HK-2 (cell line): ENCODE data around the gene TLE4.

ENCODE experiments used
- DNase-seq: peaks from one replicate; pipeline ENCODE4 v3.0.0-alpha.2; 2018; ENCODE audit not compliant: unreplicated experiment

TLE4 gene

DNA sequence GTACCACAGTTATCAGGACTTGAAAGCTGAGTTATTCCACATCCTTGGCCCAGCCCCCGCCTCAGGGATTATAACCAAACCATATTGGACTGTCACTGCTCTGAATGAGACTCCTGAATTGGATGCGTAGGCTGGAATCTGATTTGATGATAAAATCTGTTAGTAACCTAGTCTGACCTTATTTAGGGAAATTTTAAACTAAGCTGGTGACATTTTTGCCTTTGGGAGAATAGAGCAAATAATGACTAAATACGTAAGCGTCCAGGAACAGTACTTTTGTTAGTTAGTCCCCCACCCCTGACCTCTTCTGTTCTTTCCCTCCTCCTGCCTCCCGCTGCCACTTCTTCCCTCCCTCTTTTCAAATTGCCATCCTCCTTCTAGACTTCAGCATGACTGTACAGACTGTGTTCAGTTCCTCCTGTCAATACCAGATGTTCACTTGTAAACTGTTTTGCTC lies 92.6 kb downstream of the TLE4 start:
- DNase-seq = no peak

DNA sequence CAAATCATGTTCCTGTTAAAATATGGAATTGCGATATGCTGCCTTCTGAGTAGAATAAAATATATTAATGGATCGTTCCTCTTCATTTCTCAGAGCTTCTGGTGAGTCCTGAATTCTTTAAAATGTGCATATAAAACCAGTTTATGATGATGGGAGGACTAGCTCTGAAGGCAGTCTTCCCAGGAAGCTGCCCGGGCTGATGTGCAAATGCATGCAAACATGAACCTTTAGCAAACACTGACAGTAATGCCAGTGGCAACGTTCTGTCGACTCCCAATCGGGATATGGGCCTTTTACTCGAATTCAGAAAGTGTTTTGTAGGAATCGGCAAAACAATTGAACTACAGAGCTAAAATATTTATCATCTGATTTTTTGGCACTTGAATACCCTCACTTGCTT lies 93.6 kb downstream of the TLE4 start:
- DNase-seq = no peak

GRCh38 chr9:79665931-79666330 lies 94.2 kb downstream of the TLE4 start:
- no peak for DNase-seq

GRCh38 chr9:79667120-79667519 lies 95.4 kb downstream of the TLE4 start:
- no peak for DNase-seq

DNA sequence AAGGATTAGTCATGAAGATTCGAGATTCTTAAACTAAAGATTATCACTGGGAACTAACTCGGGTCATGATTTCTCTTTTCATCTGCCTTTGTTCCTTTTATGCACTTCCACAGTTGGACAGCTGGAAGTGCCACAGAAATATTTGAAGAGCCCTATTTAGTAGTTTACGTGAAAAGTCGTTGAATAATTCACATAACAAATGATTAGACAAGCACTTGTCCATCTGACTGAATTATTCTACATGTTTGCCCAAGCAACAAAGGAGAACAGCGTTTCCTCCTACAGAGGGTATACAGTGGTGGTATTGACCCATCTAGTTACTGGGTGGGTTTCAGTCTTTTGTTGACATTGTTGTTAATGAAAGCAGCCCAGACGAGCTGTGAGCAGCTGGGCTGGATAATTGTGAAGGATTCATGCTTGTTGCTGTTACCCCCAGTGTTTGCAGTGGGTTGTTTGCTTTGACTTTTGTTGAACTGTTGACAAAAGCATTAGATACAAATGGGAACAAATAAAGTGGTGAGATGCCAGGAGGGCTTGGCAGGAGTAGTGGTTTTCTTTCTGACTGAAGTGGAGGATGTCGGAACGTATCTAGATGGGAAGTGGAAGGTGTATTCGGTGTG lies 96.2 kb downstream of the TLE4 start:
- no peak for DNase-seq

GRCh38 chr9:79668956-79669355 lies 97.2 kb downstream of the TLE4 start:
- DNase-seq = no peak

DNA sequence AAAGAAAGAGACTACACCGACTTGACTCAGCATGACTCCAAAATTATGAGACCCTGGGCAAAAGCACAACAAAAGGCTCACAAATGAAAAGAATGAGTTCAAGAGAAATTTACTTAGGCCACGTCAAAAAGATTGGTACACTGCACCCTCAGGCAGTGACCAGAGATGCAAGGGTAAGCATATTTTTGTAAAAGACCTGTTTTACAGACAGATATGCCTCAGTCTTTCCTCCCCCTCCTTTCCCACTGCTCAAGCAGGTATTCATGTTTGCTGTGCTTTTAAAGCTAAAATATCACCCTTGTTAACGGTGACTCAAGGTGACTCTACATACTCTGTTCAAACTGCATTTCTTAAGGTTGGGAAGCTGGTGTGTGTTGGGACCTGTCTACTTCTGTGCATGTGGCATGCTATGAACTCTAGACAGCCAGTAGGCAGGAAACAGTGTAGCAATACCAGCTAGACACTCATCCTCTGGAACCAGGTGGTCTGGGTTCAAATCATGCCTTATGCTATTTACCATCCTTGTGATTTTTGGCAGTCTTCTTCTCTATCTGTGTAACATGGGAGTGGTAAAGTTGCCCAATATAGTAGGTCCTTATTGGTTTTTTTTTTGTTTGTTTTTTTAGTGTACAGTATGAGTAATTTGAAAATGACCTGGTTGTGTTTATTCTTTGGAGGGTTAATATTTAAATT lies 98.7 kb downstream of the TLE4 start:
- no peak for DNase-seq

- no peak for DNase-seq
Measured at GRCh38 chr9:79671558-79671957, 99.8 kb downstream of the TLE4 start.

DNA sequence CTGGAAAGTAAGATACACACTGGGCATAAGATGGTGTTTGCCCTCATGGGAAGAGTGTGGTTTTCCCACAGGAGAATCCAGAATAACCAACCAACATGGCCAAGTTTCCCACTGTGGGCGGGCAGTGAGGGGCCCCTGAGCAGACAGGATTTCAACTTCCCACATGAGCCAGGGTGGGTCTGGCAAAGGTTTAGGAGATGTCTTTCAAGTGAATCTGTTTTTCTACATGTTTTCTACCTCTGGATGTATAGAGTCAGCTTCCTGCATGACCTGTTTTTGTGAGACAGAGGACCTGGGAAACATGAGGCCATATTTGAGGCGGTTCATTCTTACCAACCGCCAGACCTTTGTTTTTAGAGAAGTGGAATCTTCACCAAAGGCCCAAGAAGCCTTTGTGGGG lies 100.5 kb downstream of the TLE4 start:
- DNase-seq = no peak

- DNase-seq = no peak
Measured at GRCh38 chr9:79672891-79673290, 101.1 kb downstream of the TLE4 start.

DNA sequence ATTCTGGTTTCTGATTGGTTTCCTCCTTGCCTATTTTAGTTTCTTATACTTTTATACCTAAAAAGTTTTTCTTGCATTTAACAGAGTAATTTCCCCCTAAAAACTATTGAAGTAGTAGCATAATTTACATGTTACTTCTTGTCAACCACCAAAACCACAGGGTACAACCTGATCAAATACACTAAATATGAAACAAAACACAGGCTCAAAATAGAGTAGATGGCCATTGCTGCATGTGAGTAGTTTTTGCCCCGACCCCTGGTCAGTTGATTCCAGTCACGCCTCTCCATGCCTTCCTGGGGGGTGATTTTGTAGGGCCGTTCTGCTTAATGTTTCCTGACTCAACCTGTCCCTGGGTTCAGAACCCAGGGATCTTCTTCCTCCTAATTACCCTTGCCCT lies 101.8 kb downstream of the TLE4 start:
- no peak for DNase-seq

DNA sequence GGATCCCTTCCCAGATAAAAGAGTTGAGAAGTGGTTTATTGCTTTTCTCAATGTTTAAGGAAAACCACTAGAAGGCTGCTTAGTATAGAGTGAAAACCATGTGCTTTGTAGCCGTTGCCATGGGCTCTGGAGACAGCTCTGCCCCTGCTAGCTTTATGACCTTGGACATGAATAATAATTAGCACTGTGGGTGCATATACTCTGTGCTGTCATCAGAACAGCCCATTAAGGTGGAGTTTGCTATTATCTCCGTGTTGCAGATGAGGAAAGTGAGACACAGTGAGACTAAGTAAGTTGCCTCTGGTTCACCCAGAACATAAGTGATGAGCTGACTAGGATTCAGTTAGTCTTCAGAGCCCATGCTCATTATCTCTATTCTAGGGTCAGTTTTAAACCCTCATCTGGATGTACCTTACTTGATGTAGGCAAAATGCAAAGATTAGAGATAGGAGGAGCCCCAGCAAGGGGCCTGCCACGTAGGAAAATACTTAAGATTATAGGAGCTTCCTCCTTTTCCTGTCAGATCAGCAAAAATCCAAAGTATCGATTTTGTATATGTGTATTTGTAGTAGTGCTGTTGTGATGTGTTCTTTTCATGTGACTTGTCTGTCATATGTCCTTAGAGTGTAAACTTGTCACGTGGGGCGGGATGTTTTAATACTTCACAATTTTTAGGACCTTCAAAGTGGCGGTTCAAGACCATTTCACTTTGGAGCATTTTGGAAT lies 102.5 kb downstream of the TLE4 start:
- no peak for DNase-seq

- no peak for DNase-seq
Measured at GRCh38 chr9:79681576-79681975, 109.8 kb downstream of the TLE4 start.

- DNase-seq = no peak
Measured at GRCh38 chr9:79682076-79682736, 110.4 kb downstream of the TLE4 start.

DNA sequence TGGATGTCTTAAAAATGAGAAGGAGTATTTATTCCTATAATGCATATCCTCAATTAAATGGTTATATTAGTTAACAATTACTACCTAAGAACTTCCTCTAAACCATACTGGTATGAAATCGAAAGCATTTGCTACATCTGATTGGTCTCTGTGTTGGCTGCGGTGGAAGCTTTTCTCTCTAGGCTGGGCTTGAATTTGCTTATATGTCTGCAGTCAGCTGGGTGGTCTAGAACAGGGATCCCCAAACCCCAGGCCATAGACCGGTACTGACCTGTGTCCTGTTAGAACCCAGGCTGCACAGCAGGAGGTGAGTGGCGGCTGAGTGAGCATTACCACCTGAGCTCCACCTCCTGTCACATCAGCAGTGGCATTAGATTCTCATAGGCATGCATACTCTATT lies 112.3 kb downstream of the TLE4 start:
- DNase-seq = no peak

DNA sequence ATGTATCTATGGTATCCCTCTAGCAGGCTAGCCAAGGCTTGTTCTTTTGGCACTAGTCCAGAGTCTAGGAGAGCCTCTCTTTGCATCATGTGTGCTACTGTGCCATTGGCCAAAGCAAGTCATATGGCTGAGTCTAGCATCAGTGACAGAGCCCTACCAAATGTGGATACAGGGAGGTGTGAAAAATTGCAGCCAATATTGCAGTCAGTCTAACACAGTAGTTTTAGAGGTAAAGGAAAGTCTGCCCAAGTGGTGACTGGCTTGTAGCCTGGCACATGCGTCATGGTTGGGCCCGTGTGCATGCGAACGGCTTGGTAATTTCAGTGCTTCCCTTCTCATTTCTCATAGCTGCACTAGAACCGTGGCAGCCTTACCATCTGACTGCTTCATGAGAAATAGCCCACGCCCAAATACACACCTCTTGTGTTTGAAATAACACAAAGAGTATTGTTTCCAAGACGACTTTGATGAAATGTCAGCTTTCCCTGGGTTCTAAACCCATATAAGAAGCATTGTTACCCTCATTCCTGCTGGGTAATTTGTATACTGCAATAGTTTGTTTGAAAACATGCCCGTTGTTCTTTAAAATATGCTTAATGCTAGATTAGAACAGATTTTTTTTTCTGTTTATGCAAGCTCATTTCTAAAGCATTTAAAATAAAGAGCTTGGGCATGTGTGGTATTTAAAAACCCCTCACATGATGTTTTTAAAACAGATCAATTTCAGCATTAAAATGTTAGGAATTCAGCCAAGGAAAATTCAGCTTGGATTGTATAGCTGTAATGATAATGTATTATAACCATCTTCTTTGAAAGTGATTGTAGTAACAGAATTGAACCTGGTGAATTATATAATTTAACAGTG lies 113.2 kb downstream of the TLE4 start:
- no peak for DNase-seq

GRCh38 chr9:79685577-79685976 lies 113.8 kb downstream of the TLE4 start:
- no peak for DNase-seq

DNA sequence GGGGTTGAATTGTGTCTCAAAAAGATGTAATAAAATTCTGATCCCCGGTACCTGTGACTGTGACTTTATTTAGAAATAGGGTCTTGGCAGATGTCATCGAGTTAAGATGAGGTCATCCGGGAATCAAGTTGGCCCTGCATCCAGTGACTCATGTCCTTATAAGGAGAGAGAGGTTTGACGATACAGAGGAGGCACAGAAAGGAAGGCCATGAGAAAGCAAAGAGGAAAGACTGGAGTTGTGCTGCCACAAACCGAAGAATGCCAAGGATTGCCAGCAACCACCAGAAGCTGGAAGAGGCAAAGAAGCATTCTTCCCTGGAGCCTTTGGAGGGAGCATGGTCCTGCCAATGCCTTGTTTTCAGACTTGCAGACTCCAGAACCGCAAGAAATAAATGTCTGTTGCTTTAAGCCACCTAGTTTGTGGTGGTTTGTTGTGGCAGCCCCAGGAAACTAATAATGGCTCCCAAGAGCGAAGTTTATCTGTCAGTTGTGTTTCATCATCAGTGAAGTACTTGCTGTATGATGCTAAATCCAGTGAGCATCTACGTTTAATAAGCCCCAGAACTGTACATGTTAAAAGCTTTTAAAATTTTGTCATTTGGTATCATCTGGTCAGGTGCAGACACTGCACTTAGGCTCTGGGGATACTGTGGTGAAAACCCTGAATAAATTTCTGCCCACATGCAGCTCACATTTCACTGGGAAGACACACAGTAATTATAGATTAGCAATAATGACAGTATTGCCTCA lies 114.8 kb downstream of the TLE4 start:
- no peak for DNase-seq

DNA sequence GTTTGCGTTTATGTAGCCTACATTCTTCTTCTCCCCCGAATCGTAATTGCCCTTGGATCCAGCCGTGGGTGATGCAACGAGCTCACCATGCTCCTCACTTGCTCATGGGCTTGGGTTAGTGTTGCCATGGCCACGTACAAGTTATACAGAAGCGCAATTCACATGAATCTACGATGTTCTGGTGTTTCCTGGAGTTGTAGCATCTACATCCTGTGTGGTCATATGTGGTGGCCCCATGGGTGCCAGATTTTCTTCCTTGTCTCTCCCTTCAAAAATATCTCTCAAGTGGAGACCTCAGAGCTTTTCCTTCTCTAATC lies 115.3 kb downstream of the TLE4 start:
- no peak for DNase-seq

DNA sequence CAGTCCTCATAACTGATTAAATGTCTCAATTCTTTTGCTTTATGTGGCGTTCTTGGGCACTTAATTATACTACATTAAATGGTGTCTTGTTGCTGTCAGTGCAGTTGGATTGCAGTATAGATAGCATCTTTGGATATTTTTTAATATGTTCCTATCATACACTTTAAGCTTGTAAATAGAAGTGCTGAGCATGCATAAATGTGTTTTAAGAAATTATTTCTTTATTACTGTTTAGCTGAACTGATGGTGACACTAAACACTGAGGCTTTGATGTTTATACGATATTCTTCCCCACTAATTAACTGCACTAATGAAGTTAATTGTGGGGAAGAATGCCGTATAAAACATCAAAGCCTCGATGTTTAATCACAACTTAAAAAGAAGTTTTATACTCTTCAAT lies 116.6 kb downstream of the TLE4 start:
- no peak for DNase-seq

GRCh38 chr9:79689576-79689975 lies 117.8 kb downstream of the TLE4 start:
- no peak for DNase-seq
